ENCODE data around the gene TNFRSF18.

Gene TNFRSF18

GRCh38 chr1:1210726-1211540, 4.5 kb upstream of the TNFRSF18 start:
- DNase-seq = no peak

GRCh38 chr1:1208713-1209433, 2.5 kb upstream of the TNFRSF18 start:
- no peak for DNase-seq

GRCh38 chr1:1207571-1207892, 1.1 kb upstream of the TNFRSF18 start:
- no peak for DNase-seq

GRCh38 chr1:1206966-1207531, 657 bp upstream of the TNFRSF18 start:
- DNase-seq = no peak

- no peak for DNase-seq
Measured at GRCh38 chr1:1205769-1206375, 520 bp downstream of the TNFRSF18 start.

- no peak for DNase-seq
Measured at GRCh38 chr1:1204998-1205768, 1.2 kb downstream of the TNFRSF18 start.

- DNase-seq = no peak
Measured at GRCh38 chr1:1204425-1204920, 1.9 kb downstream of the TNFRSF18 start.

- no peak for DNase-seq
Measured at GRCh38 chr1:1203561-1204424, 2.6 kb downstream of the TNFRSF18 start.

- DNase-seq = no peak
Measured at GRCh38 chr1:1202831-1203560, 3.4 kb downstream of the TNFRSF18 start.

- no peak for DNase-seq
Measured at GRCh38 chr1:1200876-1201810, 5.2 kb downstream of the TNFRSF18 start.

- no peak for DNase-seq
Measured at GRCh38 chr1:1199961-1200875, 6.2 kb downstream of the TNFRSF18 start.

- no peak for DNase-seq
Measured at GRCh38 chr1:1199141-1199960, 7.0 kb downstream of the TNFRSF18 start.

GRCh38 chr1:1198423-1199140, 7.8 kb downstream of the TNFRSF18 start:
- DNase-seq = no peak

- no peak for DNase-seq
Measured at GRCh38 chr1:1197551-1198422, 8.6 kb downstream of the TNFRSF18 start.

- DNase-seq = no peak
Measured at GRCh38 chr1:1197188-1197500, 9.2 kb downstream of the TNFRSF18 start.
